H9 (cell line): ENCODE results near the gene SSBP3. TPM values are rescaled to one million over a fixed set of nuclear protein-coding genes. Genes with fewer than 3 reads are reported as not detected.

ENCODE experiments used
- DNase-seq: peaks from one replicate; pipeline ENCODE4 v3.0.0-alpha.2; 2017
- H2AFZ ChIP-seq: one replicate; pipeline ENCODE4 v1.6.1; 2013; ENCODE audit warnings: mild to moderate bottlenecking, low read length, control low read depth, moderate library complexity
- H2AK5ac ChIP-seq: 2 replicates; pipeline ENCODE4 v1.6.1; 2013; ENCODE audit warnings: low read length, control low read depth, mixed read lengths; ENCODE audit not compliant: insufficient read length
- H2BK120ac ChIP-seq: one replicate; pipeline ENCODE4 v1.6.1; 2013; ENCODE audit warnings: low read depth, mild to moderate bottlenecking, low read length, control low read depth, inconsistent platforms; ENCODE audit not compliant: poor library complexity, severe bottlenecking
- H2BK12ac ChIP-seq: 2 replicates; pipeline ENCODE4 v1.6.1; 2013; ENCODE audit warnings: low read length, control low read depth, mixed read lengths, low read depth; ENCODE audit not compliant: insufficient read length
- H2BK15ac ChIP-seq: 2 replicates; pipeline ENCODE4 v1.6.1; 2013; ENCODE audit warnings: low read depth, low read length, control low read depth
- H2BK20ac ChIP-seq: one replicate; pipeline ENCODE4 v1.6.1; 2013; ENCODE audit warnings: low read depth, mild to moderate bottlenecking, low read length, control low read depth, inconsistent platforms; ENCODE audit not compliant: poor library complexity, severe bottlenecking
- H2BK5ac ChIP-seq: 2 replicates; pipeline ENCODE4 v1.6.1; 2013; ENCODE audit warnings: low read length, control low read depth, mixed read lengths; ENCODE audit not compliant: insufficient read length
- H3K14ac ChIP-seq: 2 replicates; pipeline ENCODE4 v1.6.1; 2013; ENCODE audit warnings: low read length, control low read depth; ENCODE audit not compliant: insufficient read depth
- H3K18ac ChIP-seq: 2 replicates; pipeline ENCODE4 v1.6.1; 2013; ENCODE audit warnings: low read depth, mild to moderate bottlenecking, mixed read lengths, low read length, control low read depth; ENCODE audit not compliant: insufficient read length
- H3K23ac ChIP-seq: 2 replicates; pipeline ENCODE4 v1.6.1; 2013; ENCODE audit warnings: low read length, control low read depth, mixed read lengths, low read depth; ENCODE audit not compliant: insufficient read length
- H3K23me2 ChIP-seq: 2 replicates; pipeline ENCODE4 v1.6.1; 2013; ENCODE audit warnings: low read depth, mild to moderate bottlenecking, mixed read lengths, low read length, control low read depth; ENCODE audit not compliant: insufficient read length, poor library complexity, severe bottlenecking
- H3K27ac ChIP-seq: 2 replicates; pipeline ENCODE4 v1.5.1; 2013; ENCODE audit warnings: low read length, control low read depth, mixed read lengths, low read depth; ENCODE audit not compliant: insufficient read length
- H3K27me3 ChIP-seq: 2 replicates; pipeline ENCODE4 v1.6.1; 2013; ENCODE audit warnings: low read length, control low read depth, inconsistent platforms; ENCODE audit not compliant: insufficient read depth
- H3K4ac ChIP-seq: 2 replicates; pipeline ENCODE4 v1.6.1; 2013; ENCODE audit warnings: low read depth, mild to moderate bottlenecking, control low read depth, inconsistent platforms, low read length, moderate library complexity
- H3K4me1 ChIP-seq: 2 replicates; pipeline ENCODE4 v1.6.1; 2013; ENCODE audit warnings: low read length, control low read depth, inconsistent platforms; ENCODE audit not compliant: insufficient read depth
- H3K4me2 ChIP-seq: 2 replicates; pipeline ENCODE4 v1.6.1; 2013; ENCODE audit warnings: low read length, control low read depth, mixed read lengths; ENCODE audit not compliant: insufficient read length, insufficient read depth
- H3K56ac ChIP-seq: 2 replicates; pipeline ENCODE4 v1.6.1; 2013; ENCODE audit warnings: low read depth, mild to moderate bottlenecking, mixed read lengths, low read length, control low read depth; ENCODE audit not compliant: insufficient read length
- H3K79me1 ChIP-seq: 2 replicates; pipeline ENCODE4 v1.6.1; 2013; ENCODE audit warnings: low read depth, mild to moderate bottlenecking, moderate library complexity, low read length, control low read depth, inconsistent platforms; ENCODE audit not compliant: insufficient read depth, poor library complexity, severe bottlenecking
- H3K79me2 ChIP-seq: 2 replicates; pipeline ENCODE4 v1.6.1; 2013; ENCODE audit warnings: low read length, control low read depth, inconsistent platforms; ENCODE audit not compliant: insufficient read depth
- H3K9ac ChIP-seq: 2 replicates; pipeline ENCODE4 v1.6.1; 2013; ENCODE audit warnings: low read length, control low read depth, mixed read lengths; ENCODE audit not compliant: insufficient read length; ENCODE audit errors: extremely low read depth
- H3K9me3 ChIP-seq: one replicate; pipeline ENCODE4 v1.6.1; 2013; ENCODE audit warnings: low read depth, low read length, inconsistent platforms; ENCODE audit not compliant: control insufficient read depth
- H3T11ph ChIP-seq: one replicate; pipeline ENCODE4 v1.6.1; 2013; ENCODE audit warnings: mild to moderate bottlenecking, low read length, control low read depth, inconsistent platforms
- H4K20me1 ChIP-seq: one replicate; pipeline ENCODE4 v1.6.1; 2013; ENCODE audit not compliant: control insufficient read depth, insufficient read length, insufficient read depth
- H4K5ac ChIP-seq: 2 replicates; pipeline ENCODE4 v1.6.1; 2013; ENCODE audit warnings: low read depth, mild to moderate bottlenecking, mixed read lengths, low read length, control low read depth; ENCODE audit not compliant: insufficient read length
- H4K8ac ChIP-seq: replicated peaks from 2 replicates; pipeline ENCODE4 v1.6.1; 2013; ENCODE audit warnings: low read length, control low read depth, mixed read lengths, low read depth; ENCODE audit not compliant: insufficient read length
- H4K91ac ChIP-seq: 2 replicates; pipeline ENCODE4 v1.6.1; 2013; ENCODE audit warnings: low read depth, mild to moderate bottlenecking, moderate library complexity, mixed read lengths, low read length, control low read depth; ENCODE audit not compliant: insufficient read length
- H3K27ac Mint-ChIP-seq, 3 experiments: 2 replicates in 2 of 3; 3 replicates in 1 of 3; pipeline ENCODE4 v1.8.0; 2020 to 2021; ENCODE audit warnings: mixed read lengths in 3 of 3, mild to moderate bottlenecking in 1 of 3, moderate library complexity in 1 of 3
- H3K27me3 Mint-ChIP-seq: 2 replicates; pipeline ENCODE4 v1.8.0; 2021; ENCODE audit warnings: low read depth, mild to moderate bottlenecking, moderate library complexity, mixed read lengths
- H3K36me3 Mint-ChIP-seq, 3 experiments: 2 replicates in 2 of 3; 3 replicates in 1 of 3; pipeline ENCODE4 v1.8.0; 2020 to 2021; ENCODE audit warnings: low read depth in 3 of 3, mixed read lengths in 3 of 3; ENCODE audit not compliant: insufficient read depth in 1 of 3
- H3K4me1 Mint-ChIP-seq, 2 experiments: 2 replicates each; pipeline ENCODE4 v1.8.0; 2020; ENCODE audit warnings: mixed read lengths in 2 of 2
- H3K4me3 Mint-ChIP-seq, 2 experiments: 2 replicates in 1 of 2; 3 replicates in 1 of 2; pipeline ENCODE4 v1.8.0; 2020 to 2021; ENCODE audit warnings: mild to moderate bottlenecking in 2 of 2, mixed read lengths in 2 of 2, moderate library complexity in 1 of 2
- H3K9me3 Mint-ChIP-seq, 2 experiments: 2 replicates in 1 of 2; 3 replicates in 1 of 2; pipeline ENCODE4 v1.8.0; 2020; ENCODE audit warnings: mild to moderate bottlenecking in 2 of 2, mixed read lengths in 2 of 2, moderate library complexity in 1 of 2
- CTCF ChIP-seq: fragments of 200-600 bp; sonication (generic); conservative IDR thresholded peaks from 3 replicates; pipeline ENCODE4 v1.8.0; 2021; ENCODE audit warnings: antibody characterized with exemption, mild to moderate bottlenecking
- WGBS: extraction: QIAGEN DNeasy Blood & Tissue Kit; methylation state at CpG from one replicate; pipeline ENCODE4 v1.1.7; 2013; ENCODE audit warnings: missing lambda C conversion rate, low lambda C conversion rate, mixed read lengths; ENCODE audit not compliant: insufficient read length; ENCODE audit errors: extremely low coverage; 5-methylcytosine and 5-hydroxymethylcytosine counted together
- total RNA-seq: library from RNA; stranded (reverse); gene quantifications from 2 replicates; pipeline ENCODE4 v1.2.1, GENCODE V29; 2021

The SSBP3 gene
- total RNA-seq, 1 experiment from 2014 or later: 126 TPM

DNA sequence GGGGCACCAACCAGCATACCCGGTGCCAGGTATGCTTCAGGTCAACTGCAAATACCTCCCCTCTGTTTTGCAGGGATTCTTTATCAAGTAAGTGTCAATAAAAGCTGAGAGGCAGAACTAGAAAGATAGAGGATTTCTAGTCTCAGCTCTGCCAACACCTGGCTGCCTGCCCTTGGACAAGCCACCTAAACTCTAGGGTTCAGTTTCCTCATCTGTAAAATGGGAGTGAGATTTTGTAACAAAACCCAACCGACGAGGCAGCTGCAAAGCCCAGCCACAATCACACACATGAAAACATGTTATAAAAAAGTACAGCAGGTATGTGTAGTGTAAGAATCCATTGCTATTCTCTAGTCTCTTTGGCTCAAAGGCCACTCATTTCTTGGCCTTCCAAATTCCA, 8.2 kb downstream of the SSBP3 start:
- H3K9ac ChIP-seq: no peak overlapping the region
- no peak overlapping the region for H4K8ac ChIP-seq
- no peaks in the 10 kb centered on the region for H3K9me3 ChIP-seq
- no peak for DNase-seq
- H2BK12ac ChIP-seq: no peak overlapping the region
- no peaks in the 10 kb centered on the region for H3K27me3 ChIP-seq
- H2AFZ ChIP-seq: no peak overlapping the region
- no peak overlapping the region for H3K56ac ChIP-seq
- H3K4ac ChIP-seq: no peak overlapping the region
- no peak overlapping the region for H3K14ac ChIP-seq
- H3K36me3 Mint-ChIP-seq: peaks cover 62 to 90% (median 89%) of the 10 kb centered on the region in 3 experiments
- no peaks in the 10 kb centered on the region; the same call in 1 of the 2 replicates for H3K4me1 ChIP-seq
- H3K27ac Mint-ChIP-seq: peak overlapping the region in 1 of 3 experiments; percentile 60; a peak in 2 of 7 replicates
- H3K23me2 ChIP-seq: no peaks in the 10 kb centered on the region
- no peak overlapping the region for H4K91ac ChIP-seq
- H3K4me2 ChIP-seq: no peak overlapping the region
- H2AK5ac ChIP-seq: no peak overlapping the region
- H2BK20ac ChIP-seq: no peak overlapping the region
- H2BK15ac ChIP-seq: no peak overlapping the region
- H3K4me1 Mint-ChIP-seq: peaks cover 27 to 45% of the 10 kb centered on the region in 2 experiments
- H3K27me3 Mint-ChIP-seq: no peaks in the 10 kb centered on the region
- peaks cover 5% of the 10 kb centered on the region for H4K20me1 ChIP-seq
- H3K4me3 Mint-ChIP-seq: no peak overlapping the region
- H3K23ac ChIP-seq: no peak overlapping the region
- no peak overlapping the region for H4K5ac ChIP-seq
- H3K79me1 ChIP-seq: peaks cover 15% of the 10 kb centered on the region
- no peak overlapping the region for H3T11ph ChIP-seq
- WGBS: no CpG with 5 or more reads among the region's 3 CpGs
- H2BK5ac ChIP-seq: no peak overlapping the region
- H3K79me2 ChIP-seq: peaks cover 47% of the 10 kb centered on the region; the same call in 1 of the 2 replicates
- H2BK120ac ChIP-seq: no peak overlapping the region
- no peak for TF ChIP-seq CTCF
- no peak overlapping the region for H3K18ac ChIP-seq
- no peaks in the 10 kb centered on the region for H3K9me3 Mint-ChIP-seq
- no peak overlapping the region for H3K27ac ChIP-seq
